ENCODE measurements around the gene TMPRSS11B.

DNA sequence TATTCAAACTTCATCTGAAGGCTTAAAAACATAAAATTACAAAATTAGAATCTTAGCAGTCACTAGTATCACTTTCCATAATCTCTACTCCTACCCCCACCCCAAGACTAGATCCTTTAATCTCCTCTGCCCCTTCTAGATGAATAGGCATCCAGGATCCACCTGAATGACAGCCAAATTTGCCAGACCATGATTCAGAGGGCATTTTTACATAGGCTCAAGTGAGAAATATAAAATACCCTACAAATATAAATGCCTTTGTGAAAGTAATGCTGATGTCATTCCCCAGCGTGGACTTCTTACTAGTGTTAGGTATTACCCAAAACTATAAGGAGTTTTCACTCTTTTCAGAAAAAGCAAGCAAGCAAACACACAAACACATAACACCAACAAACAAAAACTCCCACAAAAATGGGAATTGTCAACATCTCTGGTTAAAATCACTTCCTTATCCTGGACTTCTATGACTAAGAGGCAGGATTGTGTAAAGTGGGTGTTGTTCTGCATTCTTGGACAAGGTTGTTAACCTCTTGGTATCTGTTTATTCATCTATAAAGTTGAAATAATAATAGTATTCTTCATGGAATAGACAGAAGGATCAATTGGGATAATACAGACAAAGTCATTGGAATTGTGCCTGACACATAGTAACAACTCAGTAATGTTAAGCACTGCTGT, 64.5 kb downstream of the TMPRSS11B start:
- TF ChIP-seq, protein P1, sequence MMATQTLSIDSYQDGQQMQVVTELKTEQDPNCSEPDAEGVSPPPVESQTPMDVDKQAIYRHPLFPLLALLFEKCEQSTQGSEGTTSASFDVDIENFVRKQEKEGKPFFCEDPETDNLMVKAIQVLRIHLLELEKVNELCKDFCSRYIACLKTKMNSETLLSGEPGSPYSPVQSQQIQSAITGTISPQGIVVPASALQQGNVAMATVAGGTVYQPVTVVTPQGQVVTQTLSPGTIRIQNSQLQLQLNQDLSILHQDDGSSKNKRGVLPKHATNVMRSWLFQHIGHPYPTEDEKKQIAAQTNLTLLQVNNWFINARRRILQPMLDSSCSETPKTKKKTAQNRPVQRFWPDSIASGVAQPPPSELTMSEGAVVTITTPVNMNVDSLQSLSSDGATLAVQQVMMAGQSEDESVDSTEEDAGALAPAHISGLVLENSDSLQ (IDR thresholded peaks at IDR 0.05): no peak
- TF ChIP-seq SP1 (IDR thresholded peaks at IDR 0.05): no peak
- no peak for TF ChIP-seq FOXM1 (IDR thresholded peaks at IDR 0.05; ENCODE audit: borderline replicate concordance)
- TF ChIP-seq ARNT (IDR thresholded peaks at IDR 0.05): no peak
- no peak for TF ChIP-seq LEF1 (IDR thresholded peaks at IDR 0.05; ENCODE audit: borderline replicate concordance)
- no peak for TF ChIP-seq SUZ12 (IDR thresholded peaks at IDR 0.05)
- no peak for TF ChIP-seq BHLHE40 (IDR thresholded peaks at IDR 0.05; ENCODE audit: borderline replicate concordance)
- no peak for TF ChIP-seq ZNF384 (IDR thresholded peaks at IDR 0.05)
- no peak for TF ChIP-seq FOXK2 (IDR thresholded peaks at IDR 0.05)
- no peak for TF ChIP-seq FOXA1 (IDR thresholded peaks at IDR 0.05)
